T-helper 2 cell treated with Interferon-gamma antibody and Interleukin-4, amounts not matched to agents 5 μg/mL and 100 μg/mL, for 36 hours (primary cell): ENCODE data around the gene CAMTA1.
A peak's percentile ranks its signal among the peaks of the same experiment; 100 is the strongest.

Experiments used
- DNase-seq: peaks from one replicate; pipeline ENCODE4 v3.0.0; 2021; ENCODE audit warnings: low spot score
- H3K27ac Mint-ChIP-seq: one replicate; pipeline ENCODE4 v1.8.0; 2021; ENCODE audit warnings: mild to moderate bottlenecking, mixed read lengths
- H3K27me3 Mint-ChIP-seq: one replicate; pipeline ENCODE4 v1.8.0; 2021; ENCODE audit warnings: low read depth, mixed read lengths
- H3K36me3 Mint-ChIP-seq: one replicate; pipeline ENCODE4 v1.8.0; 2021; ENCODE audit warnings: low read depth, mixed read lengths
- H3K4me1 Mint-ChIP-seq: one replicate; pipeline ENCODE4 v1.8.0; 2021; ENCODE audit warnings: low read depth, mixed read lengths
- H3K4me3 Mint-ChIP-seq: one replicate; pipeline ENCODE4 v1.8.0; 2022; ENCODE audit warnings: mild to moderate bottlenecking, moderate library complexity, mixed read lengths
- H3K9me3 Mint-ChIP-seq: one replicate; pipeline ENCODE4 v1.8.0; 2021; ENCODE audit warnings: mixed read lengths

Gene CAMTA1

DNA sequence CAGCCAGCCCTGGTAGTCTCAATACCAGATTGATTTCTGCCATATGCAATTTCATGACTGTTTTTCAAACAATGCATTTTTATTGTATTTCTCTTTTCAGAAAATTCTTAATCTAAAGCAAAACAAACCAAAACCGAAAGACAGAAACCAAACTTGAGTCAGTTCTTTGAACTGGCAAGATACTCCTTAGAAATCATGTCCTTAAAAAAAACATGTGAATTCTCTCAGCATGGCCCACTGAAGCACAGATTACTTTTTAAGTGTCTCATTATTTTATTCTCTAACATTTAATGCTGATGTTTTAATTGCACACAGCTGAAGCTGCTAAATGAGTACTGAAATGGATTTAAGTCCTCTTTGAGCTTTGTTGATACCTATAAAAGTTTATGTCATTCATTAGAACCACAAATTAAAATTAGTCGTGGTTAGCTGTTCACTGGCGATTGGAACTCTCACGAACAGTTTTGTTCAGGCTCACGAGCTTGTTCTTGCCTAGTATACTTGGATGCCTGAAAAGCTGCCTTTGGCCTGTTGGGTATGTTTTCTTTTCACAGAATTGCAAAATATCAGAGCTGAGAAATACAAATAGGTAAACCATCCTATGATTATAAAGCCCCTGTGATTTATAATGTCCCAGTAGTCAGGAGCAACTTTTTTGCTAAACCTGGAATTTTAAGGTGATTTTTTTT is 87.5 kb downstream of the CAMTA1 start:
- DNase-seq, result no peak
- no peaks in the 10 kb centered on the region for H3K9me3 Mint-ChIP-seq
- peaks cover 23% of the 10 kb centered on the region for H3K4me1 Mint-ChIP-seq
- H3K4me3 Mint-ChIP-seq, result peak overlapping the region; percentile 9
- no peaks in the 10 kb centered on the region for H3K36me3 Mint-ChIP-seq
- H3K27me3 Mint-ChIP-seq, result no peaks in the 10 kb centered on the region
- no peak overlapping the region for H3K27ac Mint-ChIP-seq

DNA sequence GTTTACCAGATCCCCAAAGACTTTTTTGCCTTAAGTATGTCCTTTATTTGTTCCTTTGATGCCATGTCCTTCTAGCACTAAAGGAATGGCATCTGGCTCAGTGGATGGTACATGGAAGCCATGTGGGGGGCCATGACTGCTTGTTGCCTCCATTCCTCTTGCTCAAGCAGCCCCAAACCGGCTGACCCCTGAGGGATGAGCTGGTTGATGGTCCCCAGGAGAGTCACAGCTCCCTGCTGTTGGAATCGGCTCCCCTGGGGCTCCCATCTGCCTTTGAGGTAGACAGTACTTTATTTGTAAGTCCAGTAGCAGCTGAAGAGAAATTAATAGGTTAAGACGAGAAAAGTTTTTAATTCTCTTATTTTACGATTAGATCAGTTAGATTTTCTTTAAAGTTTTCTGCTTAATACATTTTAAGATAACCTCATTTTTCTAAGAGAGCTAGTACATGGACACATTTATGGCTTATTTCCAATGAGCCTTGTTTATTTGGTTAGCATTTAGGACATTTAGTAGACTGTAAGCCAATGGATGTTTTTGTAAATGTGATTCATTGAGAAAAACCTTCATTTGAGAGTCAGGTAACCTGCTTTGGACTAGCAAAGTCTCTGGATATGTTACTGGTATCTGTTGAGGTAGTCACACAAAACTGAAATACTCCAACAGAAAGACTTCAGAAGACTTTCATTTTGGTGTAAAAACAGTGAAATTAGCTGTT is 88.2 kb downstream of the CAMTA1 start:
- Mint-ChIP-seq H3K27ac (no peak overlapping the region), H3K36me3 (no peaks in the 10 kb centered on the region), H3K4me3 (no peak overlapping the region), H3K9me3 (no peaks in the 10 kb centered on the region), H3K4me1 (peaks cover 20% of the 10 kb centered on the region), H3K27me3 (no peaks in the 10 kb centered on the region)
- no peak for DNase-seq

DNA sequence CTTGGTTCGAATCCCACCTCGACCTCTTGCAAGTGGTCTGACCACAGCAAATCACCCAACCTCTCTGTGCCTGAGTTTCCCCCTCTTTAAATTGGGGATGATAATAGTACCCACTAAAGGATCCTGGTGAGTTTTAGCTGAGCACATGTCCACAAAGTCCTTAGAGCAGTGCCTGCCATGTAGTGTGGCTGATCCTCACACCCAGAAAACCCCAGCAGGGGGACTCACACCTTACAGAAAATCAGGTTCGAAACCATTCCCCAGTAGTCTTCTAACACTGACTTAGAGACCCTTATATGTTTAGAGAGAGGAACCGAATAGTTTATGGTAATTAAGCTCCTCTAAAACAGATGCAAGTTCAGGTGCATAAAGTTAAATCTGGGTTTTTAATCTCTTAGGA is 89.0 kb downstream of the CAMTA1 start:
- Mint-ChIP-seq H3K4me3 (no peak overlapping the region), H3K27me3 (no peaks in the 10 kb centered on the region), H3K9me3 (no peaks in the 10 kb centered on the region), H3K27ac (no peak overlapping the region), H3K4me1 (peaks cover 15% of the 10 kb centered on the region), H3K36me3 (no peaks in the 10 kb centered on the region)
- no peak for DNase-seq

DNA sequence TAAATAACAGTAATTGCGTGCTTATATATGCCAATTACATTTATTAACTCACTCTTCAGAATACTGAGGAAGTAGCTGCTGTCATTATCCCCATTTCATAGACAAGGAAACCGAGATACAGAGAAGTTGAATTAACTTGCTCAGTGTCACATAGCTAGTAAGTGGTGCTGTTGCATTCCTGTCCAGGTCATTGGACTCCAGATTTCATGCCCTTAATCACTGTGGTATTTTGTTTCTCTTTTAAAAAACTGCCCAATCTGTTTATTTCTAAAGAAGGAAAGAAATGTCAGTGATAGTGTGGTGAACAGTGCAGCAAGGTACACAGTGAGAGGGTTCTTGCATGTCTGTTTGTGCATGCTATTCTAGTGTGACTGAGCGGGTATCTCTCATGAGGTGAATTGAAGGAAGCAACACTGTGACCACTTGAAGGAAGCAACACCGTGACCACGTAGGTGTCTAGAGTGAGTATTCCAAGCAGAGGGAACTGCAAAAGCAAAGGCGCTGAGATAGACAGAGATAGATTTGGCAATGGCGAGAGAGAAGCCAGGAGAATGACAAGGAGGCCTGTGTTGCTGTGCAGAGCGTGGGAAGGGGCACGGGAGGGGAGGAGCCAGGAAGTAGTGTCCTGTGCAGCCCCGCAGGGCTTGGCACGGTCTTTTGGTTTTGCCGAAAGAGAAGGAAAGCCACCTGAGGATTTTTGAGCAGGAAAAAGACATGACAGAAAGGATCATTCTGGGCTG is 95.9 kb downstream of the CAMTA1 start:
- no peak for DNase-seq

DNA sequence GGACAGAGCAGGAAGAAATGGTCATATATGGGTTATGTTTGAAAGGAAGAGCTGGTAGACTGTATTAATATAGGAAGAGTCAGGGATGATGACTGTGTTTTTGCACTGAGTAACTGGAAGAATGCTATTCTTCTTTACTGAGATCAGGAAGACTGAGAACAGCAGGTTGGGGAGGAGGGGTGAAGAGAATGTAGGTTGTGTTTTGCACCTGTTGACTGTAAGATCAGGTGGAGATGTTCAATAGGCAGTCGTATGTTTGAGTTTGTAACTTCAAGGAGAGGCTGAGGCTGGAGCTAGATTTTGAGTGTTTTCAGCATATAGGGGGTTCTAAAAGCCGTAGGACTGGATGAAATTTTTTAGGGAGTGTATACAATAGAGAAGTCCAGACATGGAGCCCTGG is 97.2 kb downstream of the CAMTA1 start:
- Mint-ChIP-seq H3K9me3 (no peaks in the 10 kb centered on the region), H3K36me3 (no peaks in the 10 kb centered on the region), H3K27me3 (no peaks in the 10 kb centered on the region), H3K27ac (no peak overlapping the region), H3K4me3 (no peak overlapping the region), H3K4me1 (peaks cover 5% of the 10 kb centered on the region)
- no peak for DNase-seq

More for the DNA sequence above, 95.9 kb downstream of the CAMTA1 start:
- Mint-ChIP-seq H3K27me3 (no peaks in the 10 kb centered on the region), H3K36me3 (no peaks in the 10 kb centered on the region), H3K27ac (no peak overlapping the region), H3K9me3 (no peaks in the 10 kb centered on the region), H3K4me1 (peaks cover 5% of the 10 kb centered on the region), H3K4me3 (no peak overlapping the region)

DNA sequence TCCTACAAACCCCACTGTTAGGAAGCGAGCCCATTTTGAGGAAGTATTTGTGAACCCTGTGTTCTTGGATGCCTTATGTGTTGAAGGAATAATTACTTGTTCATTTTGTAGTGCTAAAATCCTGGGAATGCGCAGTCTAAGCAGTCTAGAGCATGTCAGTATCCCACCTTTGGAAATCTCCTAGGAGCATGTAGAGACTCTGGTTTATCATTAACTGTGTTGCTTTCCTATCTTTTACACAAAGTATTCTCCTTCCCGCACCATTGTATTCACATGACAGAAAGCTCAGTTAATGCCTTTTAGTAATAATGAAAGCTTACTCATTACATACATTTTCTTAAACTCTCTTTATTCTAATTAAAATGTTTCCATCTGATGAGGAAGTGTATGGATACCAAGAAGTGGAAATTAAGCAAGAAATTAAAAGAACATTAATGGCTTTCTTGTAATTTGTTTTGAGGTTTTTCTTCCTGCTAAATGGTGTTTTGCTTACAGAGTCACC is 99.4 kb downstream of the CAMTA1 start:
- Mint-ChIP-seq H3K27ac (no peak overlapping the region), H3K4me1 (peaks cover 5% of the 10 kb centered on the region), H3K36me3 (no peaks in the 10 kb centered on the region), H3K4me3 (no peak overlapping the region), H3K9me3 (no peaks in the 10 kb centered on the region), H3K27me3 (no peaks in the 10 kb centered on the region)
- DNase-seq, result no peak

DNA sequence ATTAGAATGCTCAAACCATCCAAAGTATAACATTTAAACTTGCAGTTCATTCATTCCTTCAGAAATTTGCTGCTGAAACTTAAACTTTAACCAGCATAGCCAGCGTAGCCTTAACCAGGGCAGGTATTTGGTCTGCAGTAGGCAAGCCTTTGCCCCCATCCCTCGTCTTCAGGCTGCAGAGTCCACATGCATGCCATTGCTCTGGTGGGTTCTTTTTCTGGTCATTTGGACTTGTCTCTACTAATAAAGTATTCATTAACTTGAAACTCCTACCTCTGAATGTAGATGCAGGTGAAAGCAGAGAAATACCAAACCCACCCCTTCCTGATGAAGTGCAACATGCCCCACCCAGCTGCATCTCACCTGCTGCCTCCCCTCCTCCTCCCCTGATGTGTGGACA is 100.2 kb downstream of the CAMTA1 start:
- no peaks in the 10 kb centered on the region for H3K9me3 Mint-ChIP-seq
- H3K4me3 Mint-ChIP-seq, result no peak overlapping the region
- peaks cover 5% of the 10 kb centered on the region for H3K4me1 Mint-ChIP-seq
- DNase-seq, result no peak
- no peaks in the 10 kb centered on the region for H3K36me3 Mint-ChIP-seq
- no peaks in the 10 kb centered on the region for H3K27me3 Mint-ChIP-seq
- no peak overlapping the region for H3K27ac Mint-ChIP-seq

DNA sequence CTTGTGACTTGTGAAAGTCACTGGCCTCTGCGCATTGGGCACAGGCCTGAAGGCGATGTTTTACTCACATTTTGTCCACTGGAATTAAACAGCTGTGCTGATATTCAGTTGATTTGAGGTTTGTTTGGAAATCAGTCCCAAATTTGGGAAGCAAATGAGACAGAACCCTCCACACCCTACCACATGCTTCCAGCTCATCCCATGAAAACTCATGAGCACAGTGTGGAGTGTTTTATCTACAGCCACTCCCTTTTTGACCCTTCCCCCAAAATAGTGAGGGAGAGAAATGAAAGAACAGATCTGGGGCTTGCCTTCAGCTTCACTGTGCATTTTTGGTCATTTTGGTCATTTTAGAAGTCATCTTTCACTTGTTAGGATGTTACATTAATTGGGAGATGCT is 101.3 kb downstream of the CAMTA1 start:
- no peak overlapping the region for H3K4me3 Mint-ChIP-seq
- DNase-seq, result no peak
- H3K27me3 Mint-ChIP-seq, result no peaks in the 10 kb centered on the region
- H3K27ac Mint-ChIP-seq, result no peak overlapping the region
- H3K4me1 Mint-ChIP-seq, result peaks cover 5% of the 10 kb centered on the region
- no peaks in the 10 kb centered on the region for H3K9me3 Mint-ChIP-seq
- no peaks in the 10 kb centered on the region for H3K36me3 Mint-ChIP-seq

DNA sequence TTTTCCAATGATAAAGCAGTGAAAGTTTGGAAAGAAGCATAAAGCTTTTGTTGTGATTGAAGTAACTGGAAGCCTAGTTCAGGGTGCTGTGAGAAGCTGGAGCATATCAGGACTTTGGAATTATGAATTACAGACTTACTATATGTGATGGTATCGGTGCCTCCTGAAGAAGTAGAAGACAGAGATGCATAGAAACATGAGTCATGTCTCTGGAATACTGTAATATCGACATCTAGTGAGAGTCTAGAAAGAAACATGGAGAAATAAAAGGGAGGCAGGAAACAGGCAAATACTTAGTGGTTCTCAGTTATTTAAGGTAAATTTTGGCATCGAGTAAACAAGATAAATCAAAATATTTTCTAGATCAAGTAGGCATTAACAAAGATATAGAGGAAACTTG is 103.0 kb downstream of the CAMTA1 start:
- H3K9me3 Mint-ChIP-seq, result no peaks in the 10 kb centered on the region
- DNase-seq, result no peak
- H3K4me1 Mint-ChIP-seq, result peaks cover 5% of the 10 kb centered on the region
- H3K36me3 Mint-ChIP-seq, result no peaks in the 10 kb centered on the region
- H3K4me3 Mint-ChIP-seq, result no peak overlapping the region
- H3K27me3 Mint-ChIP-seq, result no peaks in the 10 kb centered on the region
- H3K27ac Mint-ChIP-seq, result no peak overlapping the region

DNA sequence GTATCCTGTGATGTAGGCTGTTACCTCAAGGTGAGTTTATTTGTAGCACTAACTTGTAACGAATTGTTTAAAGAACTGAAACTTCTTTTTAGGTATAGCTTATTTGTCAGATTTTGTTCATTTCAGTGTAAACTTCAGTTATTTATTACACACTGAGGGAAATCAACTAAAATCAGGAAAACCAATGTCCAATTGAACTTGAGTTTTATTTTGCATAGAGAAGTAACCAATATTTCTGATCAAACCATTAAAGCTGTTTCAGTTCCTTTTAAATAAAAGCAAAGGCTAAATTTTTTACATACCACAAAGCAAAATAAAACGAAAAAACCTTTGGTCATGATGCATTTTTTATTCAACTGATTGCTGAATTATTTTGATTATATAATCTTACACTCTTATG is 103.6 kb downstream of the CAMTA1 start:
- H3K36me3 Mint-ChIP-seq, result no peaks in the 10 kb centered on the region
- no peak for DNase-seq
- no peaks in the 10 kb centered on the region for H3K27me3 Mint-ChIP-seq
- no peak overlapping the region for H3K27ac Mint-ChIP-seq
- H3K4me3 Mint-ChIP-seq, result no peak overlapping the region
- H3K9me3 Mint-ChIP-seq, result no peaks in the 10 kb centered on the region
- peaks cover 5% of the 10 kb centered on the region for H3K4me1 Mint-ChIP-seq

DNA sequence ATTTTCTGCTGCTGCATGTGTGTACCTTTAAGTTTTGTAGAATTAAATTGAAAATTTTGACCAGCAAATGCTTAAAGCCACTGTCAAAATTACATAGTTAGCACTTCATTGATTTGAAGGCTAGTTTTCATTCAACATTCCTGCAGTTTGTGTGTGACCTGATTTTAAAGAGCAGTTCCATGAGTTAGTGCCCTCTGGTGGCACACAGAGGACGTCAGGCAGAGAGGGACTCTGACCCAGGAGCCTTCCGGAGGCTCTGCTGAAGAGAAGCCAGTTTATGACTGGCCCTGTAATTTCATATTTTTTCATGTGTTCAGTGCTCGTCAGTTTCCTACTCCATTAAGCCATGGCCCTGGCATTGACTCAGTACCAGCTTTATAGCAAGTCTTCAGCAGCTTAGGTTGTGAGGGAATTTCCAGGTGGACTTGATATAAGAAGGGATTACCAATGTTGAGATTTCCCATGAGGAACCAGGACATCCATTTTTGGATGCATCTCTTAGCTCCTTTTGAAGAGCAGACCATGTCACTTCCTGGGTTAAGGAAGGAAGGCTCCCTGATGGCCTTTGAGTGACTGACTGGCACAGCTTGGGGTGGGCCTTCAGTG is 104.7 kb downstream of the CAMTA1 start:
- Mint-ChIP-seq H3K9me3 (no peaks in the 10 kb centered on the region), H3K27ac (no peak overlapping the region), H3K27me3 (no peaks in the 10 kb centered on the region), H3K4me1 (no peaks in the 10 kb centered on the region), H3K36me3 (no peaks in the 10 kb centered on the region), H3K4me3 (no peak overlapping the region)
- peak; percentile 20 for DNase-seq

DNA sequence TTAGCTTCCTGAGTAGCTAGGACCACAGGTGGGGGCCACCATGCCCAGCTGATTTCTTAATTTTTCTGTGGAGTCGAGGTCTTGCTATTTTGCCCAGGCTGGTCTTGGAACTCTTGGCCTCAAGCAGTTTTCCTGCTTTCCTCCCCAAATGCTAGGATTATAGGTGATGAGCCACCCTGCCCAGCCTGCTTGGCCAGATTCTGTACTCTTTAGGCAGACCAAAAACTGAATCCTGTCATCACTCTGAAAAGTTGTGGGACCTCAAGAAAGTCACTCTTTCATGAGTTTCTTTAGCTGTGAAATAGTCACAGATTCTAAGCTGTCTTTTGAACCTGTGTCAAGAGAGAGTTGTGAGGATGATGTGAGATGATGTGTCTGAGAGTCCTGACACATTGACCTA is 105.4 kb downstream of the CAMTA1 start:
- Mint-ChIP-seq H3K27ac (no peak overlapping the region), H3K36me3 (no peaks in the 10 kb centered on the region), H3K27me3 (no peaks in the 10 kb centered on the region), H3K4me1 (no peaks in the 10 kb centered on the region), H3K9me3 (no peaks in the 10 kb centered on the region), H3K4me3 (no peak overlapping the region)
- no peak for DNase-seq

DNA sequence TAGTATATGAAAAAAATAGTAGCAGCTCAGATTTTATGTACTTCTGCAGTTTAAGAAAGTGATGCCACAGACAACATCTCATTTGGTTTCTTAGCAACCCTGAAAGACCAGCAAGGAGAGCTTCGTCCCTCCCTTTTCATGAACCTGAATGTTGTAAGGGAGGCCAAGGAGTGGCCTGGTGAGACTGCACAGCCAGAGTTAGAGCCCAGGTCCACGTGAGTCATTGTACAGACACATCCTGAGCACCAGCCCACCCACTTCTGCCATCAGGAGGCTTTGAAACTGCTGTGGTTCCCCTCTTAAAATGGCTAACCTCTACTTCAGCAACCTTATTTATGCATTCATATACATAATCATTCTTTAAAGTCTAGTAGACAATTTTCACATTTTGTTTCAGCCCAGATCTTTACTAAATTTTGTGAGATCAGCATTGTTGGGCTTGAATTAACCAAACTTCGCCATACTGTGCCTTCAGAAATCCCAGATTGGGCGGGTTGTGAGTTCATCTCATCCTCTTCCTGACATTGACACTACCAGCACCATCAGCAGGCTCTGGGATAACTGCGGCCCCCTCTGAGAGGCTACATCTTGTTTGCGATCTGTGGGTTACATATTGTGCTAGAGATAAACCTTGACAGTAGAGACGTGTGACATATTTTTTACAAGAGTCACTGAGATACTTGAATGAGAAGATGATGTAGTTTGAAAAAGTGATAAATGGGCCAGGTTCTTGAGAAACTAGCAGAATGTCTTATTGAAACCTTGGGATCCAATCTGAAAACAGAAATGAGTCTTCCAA is 106.7 kb downstream of the CAMTA1 start:
- Mint-ChIP-seq H3K27me3 (no peaks in the 10 kb centered on the region), H3K36me3 (no peaks in the 10 kb centered on the region), H3K4me3 (no peak overlapping the region), H3K27ac (no peak overlapping the region), H3K4me1 (no peaks in the 10 kb centered on the region), H3K9me3 (no peaks in the 10 kb centered on the region)
- no peak for DNase-seq
